Measurements from ENCODE around the gene TMEM213.
"Not testable (repeated sequence)": the region's sequence is repeated elsewhere in the genome, so short reads cannot be mapped to it uniquely, and the experiment has no call there.

Gene TMEM213

GRCh38 chr7:138797715-138798320 lies at the start of gene TMEM213, which contains the start of gene ATP6V0A4:
TMEM213 (plus strand) TSS chr7:138797994; CDS start chr7:138798105, 111 bp downstream.
ATP6V0A4 (minus strand) TSS chr7:138798196; CDS start chr7:138771247, 26,949 bp downstream.
- no peak for DNase-seq (ENCODE audit: low read depth)

DNA sequence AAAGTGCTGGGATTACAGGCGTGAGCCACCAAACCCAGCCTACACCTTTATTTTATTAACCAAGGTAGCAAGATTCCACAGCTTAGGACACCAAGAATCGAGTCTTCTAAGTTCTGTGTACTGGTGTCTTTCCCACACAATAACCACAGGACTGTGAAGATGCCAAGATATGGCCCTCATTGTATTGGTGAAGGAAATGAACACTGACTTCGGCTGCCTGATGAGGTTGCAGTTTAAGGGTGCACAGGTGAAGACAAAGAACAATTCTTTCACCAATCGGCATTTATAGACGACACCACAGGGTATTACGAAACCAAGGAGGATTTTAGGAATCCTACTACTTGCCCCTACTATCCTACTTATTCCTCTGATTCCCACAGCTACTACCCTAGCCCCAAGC lies 49.1 kb upstream of the TMEM213 start:
- DNase-seq (ENCODE audit: low read depth), result no peak

GRCh38 chr7:138749960-138750359 lies 47.8 kb upstream of the TMEM213 start:
- no peak for DNase-seq (ENCODE audit: low read depth)

GRCh38 chr7:138750473-138750872 lies 47.3 kb upstream of the TMEM213 start:
- DNase-seq (ENCODE audit: low read depth), result no peak

DNA sequence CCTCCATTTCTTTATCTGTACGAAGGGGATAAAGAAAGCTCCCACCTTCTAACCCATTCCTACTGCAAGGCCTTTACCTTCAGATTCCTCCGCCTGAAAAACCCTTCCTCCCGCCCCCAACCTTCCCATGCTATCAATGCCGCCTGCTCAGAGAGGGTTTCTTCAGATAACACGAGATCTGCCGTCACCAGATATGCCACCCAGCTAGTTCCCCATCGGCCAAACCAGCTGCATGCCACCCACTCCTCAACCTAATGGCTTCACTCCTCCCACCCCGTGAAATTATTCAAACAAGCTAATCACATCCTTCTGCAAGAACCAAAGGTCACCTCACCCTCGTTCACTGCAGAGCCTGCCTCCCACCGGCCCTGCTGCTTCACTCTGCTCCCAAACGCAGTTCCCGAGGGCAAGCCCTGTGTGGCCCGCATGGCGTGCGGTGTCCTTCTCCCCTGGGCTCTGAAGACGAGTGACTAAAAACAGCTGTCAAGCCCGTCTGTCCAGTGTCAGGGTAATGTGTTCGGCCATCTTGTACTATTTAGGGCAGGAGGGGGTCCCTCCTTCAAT lies 46.8 kb upstream of the TMEM213 start:
- no peak for DNase-seq (ENCODE audit: low read depth)

- peak; percentile 83 for DNase-seq (ENCODE audit: low read depth)
These were observed 45.2 kb upstream of the TMEM213 start for GRCh38 chr7:138752518-138753149.

DNA sequence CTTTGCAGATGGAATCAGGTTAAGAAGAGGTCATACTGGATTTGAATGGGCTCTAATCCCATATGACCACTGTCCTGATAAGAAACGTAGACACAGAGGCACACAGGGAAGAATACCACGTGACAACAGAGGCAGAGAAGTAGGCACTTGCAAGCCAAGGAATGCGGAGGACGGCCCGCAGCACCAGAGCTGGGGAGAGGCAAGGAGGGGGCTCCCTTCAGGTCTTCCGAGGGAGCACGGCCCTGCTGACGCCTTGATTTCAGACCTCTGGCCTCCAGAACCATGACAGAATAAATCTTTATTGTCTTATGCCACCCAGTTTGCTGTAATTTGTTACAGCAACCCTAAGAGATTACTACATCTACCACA lies 44.7 kb upstream of the TMEM213 start:
- no peak for DNase-seq (ENCODE audit: low read depth)

GRCh38 chr7:138753610-138754009 lies 44.2 kb upstream of the TMEM213 start:
- peak; percentile 8 for DNase-seq (ENCODE audit: low read depth)

DNA sequence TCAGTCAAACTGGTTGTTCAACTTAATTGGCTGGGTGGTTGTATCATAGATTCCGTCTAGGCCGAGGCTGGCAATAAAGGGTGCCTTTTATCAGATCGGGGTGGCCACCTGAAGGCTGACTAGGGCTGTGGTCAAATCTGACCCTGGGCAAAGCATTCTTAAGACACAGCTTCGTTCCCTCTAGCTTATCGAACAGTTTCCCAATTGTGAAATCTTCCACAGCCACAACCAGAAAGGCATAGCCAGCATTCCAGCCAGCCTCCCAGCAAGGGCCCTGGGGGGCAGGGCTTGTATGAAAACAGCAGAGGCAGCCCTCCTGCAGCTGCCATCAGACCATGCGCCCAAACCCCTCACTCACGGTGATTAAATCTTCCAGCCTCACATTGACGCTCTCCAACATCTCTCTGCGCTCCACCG lies 42.5 kb upstream of the TMEM213 start:
- no peak for DNase-seq (ENCODE audit: low read depth)

DNA sequence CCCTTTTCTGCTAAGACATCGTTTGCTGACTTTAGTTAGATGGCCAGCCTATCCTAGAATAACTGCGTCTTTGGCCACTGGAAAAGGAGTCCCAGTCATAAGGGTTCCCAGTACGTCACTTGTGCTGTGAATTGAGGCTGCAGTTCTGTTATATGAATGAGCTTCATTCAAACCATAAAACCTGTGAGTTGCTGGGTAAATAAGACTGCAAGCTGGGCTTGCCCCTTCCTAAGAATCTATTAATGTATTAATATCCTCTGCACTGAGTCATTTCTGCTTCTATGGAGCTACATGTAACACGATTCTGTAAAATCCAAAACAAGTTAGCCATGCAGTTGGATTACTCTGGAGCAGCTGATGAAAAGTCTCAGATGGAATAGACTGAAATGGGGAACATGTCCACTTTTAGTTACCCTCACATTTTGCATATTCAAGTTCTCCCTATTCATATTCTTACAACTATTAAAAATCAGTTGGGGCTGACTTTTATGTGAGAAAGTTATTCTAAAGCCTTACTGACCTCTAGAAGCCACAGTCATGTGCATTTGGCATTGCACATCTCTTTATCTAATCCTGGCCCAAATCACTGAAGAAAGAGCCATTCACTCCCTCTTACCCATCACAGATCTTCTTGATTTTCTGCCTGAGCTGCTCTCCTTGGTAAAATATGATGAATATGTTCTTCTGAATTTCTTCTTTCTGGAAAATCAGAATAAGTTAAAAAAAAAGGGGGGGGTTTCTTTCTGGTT lies 41.8 kb upstream of the TMEM213 start:
- no peak for DNase-seq (ENCODE audit: low read depth)

GRCh38 chr7:138756591-138757242 lies 41.1 kb upstream of the TMEM213 start:
- no peak for DNase-seq (ENCODE audit: low read depth)

DNA sequence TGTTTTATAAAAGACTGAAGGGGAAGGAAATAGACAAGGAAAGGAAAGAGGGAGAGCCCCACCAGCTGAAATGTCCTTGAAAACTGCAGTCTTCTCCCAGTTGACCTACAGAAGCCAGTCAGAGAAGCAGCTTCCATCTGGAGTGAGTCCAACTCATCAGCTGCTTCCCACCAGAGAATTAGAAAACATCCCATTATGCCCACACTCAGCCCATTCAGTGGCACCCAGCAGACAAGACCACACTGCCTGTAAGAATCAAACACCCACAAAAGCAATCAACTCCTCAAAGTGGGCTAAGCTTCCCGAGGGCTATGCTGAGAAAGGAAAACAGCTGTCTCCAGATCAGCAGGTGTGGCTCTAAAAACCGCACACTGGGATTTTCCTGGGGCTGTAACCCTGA lies 29.6 kb upstream of the TMEM213 start:
- DNase-seq (ENCODE audit: low read depth), result no peak

DNA sequence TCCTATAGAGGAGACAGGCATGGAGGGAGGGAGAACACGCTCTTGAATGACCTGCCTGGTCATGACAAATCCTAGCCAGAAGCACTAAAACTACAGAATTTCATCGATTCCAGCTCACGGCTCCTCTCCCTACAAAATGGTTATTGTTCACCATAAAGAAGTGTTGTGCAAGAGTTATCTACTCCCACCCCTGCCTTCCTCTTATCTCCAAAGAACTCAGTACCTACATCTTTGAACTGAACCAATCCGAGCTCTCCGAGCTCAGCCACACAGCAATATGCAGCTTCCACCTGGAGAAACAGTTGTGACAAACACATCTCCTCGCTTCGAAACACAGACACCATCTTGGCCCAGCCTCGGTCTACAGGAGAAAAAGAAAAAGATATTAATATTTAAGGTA lies 26.9 kb upstream of the TMEM213 start:
- no peak for DNase-seq (ENCODE audit: low read depth)

GRCh38 chr7:138773176-138773575 lies 24.6 kb upstream of the TMEM213 start:
- DNase-seq (ENCODE audit: low read depth), result no peak

- DNase-seq (ENCODE audit: low read depth), result no peak
These were observed 24.0 kb upstream of the TMEM213 start for GRCh38 chr7:138773817-138774216.

DNA sequence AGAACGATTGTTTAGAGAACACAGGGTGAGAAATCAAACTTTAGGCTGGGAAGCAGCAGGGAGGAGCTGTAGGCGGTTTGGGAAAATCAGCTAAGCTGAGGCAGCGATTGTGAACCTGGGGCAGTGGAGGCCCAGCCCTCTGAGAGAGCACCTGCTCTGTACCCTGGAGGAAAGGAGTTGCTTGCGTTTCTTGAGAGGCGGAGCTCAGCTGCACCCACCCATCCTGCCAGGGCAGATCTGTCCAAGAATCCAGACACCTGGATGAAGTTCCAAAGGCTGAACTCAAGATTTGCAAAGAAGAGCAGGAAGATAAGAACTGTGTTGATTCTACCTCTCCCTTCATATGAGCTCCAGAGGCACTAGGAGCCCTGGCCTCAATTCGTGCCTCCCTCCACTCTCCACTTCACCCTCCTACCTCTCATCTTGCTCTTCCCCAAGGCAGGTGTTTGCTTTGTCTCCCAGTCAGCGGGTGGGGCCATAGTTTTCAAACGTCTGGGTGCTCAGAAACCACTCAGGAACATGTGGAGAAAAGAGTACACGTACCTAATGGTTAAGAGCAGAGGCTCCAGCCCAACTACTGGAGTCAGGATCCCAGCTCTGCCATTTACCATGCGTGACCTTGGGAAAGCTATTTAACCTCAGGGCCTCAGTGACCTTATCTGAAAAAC lies 21.5 kb upstream of the TMEM213 start:
- DNase-seq (ENCODE audit: low read depth), result no peak

DNA sequence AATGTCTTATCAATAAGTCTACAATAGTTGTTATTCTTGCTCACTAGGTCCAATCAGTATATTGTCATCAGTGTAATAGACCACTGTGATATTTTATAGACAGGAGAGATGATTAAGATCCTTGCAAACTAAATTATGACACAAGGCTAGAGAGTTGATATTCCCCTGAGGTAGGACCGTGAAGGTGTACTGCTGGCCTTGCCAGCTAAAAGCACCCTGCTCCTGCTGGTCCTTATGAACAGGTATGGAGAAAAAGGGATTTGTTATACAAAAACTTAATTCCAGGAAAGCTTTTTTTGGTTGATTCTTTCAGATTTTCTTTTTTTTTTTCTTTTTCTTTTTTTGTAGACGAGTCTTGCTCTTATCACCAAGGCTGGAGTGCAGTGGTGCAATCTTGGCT lies 16.8 kb upstream of the TMEM213 start:
- DNase-seq (ENCODE audit: low read depth), result no peak

- DNase-seq (ENCODE audit: low read depth), result no peak
These were observed 13.1 kb upstream of the TMEM213 start for GRCh38 chr7:138784692-138785091.

DNA sequence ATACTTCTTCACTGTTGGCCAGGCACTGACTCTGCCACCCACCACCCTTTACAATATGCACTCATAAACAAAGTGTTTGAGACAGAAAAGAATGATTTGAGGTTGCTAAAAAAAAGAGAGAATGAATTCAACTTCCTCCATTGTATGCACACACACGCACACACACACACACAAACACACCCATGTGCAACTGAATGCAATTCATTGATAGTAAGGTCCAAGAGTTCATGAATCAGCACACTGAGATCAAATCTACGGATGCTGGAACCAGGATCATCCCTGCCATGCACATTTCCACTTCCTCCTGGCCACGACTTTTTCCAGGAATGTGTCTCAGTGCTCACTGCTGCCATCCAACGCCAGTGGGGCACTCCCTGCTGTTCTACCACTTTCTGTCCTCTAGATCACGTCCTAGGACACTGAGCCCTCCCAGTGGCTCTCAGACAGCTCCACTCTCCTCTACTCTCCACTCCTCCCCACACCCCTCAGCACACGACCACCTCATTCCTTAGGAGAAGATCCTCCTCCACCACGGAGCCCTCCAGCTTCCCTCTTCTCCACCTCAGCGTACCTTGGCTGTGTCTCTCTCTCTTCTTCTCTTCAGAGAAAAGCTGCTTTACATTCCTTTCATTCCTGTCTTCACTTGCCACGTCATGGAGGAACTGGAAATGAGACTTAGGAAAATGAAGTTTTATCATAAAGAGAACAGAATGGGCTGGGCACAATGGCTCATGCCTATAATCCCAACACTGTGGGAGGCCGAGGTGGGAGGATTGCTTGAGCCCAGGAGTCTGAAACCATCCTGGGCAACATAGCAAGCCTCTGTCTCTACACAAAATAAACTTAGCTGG lies 12.0 kb upstream of the TMEM213 start:
- DNase-seq (ENCODE audit: low read depth), result no peak

DNA sequence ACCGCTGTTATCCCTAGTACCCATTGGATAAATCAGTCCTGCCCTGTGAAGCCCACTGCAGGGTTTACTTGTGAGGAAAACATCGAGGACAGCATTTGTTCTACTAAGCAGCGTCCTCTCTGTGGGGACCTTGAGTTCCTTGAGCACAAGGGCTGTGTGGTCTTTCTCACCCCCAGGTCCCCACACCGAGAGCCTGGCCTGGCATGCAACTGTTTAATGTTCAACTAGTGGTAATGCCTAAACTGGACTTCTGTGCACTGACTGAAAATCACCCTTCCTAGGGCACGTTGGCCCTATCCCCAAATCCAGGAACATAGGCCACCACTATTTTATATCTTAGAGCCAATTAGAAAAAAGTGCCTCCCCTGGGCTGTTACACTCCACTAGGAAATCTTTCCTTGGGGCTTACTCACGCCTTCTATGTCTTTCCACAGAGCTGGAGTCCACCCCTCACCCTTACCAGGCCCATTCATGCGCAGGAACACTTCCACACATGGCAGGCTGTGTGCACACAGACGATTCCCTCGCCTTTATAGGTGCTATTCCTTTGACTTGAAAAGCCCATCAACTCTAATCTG lies 1.7 kb upstream of the TMEM213 start:
- no peak for DNase-seq (ENCODE audit: low read depth)

- not testable (repeated sequence) for DNase-seq (ENCODE audit: low read depth)
These were observed 748 bp upstream of the TMEM213 start for GRCh38 chr7:138797046-138797445.
